K562 (cell line): ENCODE data around the gene EFNA2. TPM values are rescaled to one million over a fixed set of nuclear protein-coding genes. Genes with fewer than 3 reads are reported as not detected.

Experiments
- ESRRA ChIP-seq: fragments of 450-650 bp; IDR thresholded peaks from 2 replicates; pipeline ENCODE4 v1.6.1; 2014; ENCODE audit warnings: low read depth, mild to moderate bottlenecking, moderate library complexity, borderline replicate concordance
- HDAC2 ChIP-seq: fragments of 450-650 bp; IDR thresholded peaks from 2 replicates; pipeline ENCODE4 v1.6.1; 2016; ENCODE audit warnings: mild to moderate bottlenecking
- HMBOX1 ChIP-seq: sonication (generic); IDR thresholded peaks from 2 replicates; pipeline ENCODE4 v1.6.1; 2016
- KAT2B ChIP-seq: IDR thresholded peaks from one replicate; pipeline ENCODE4 v1.6.1; 2012; ENCODE audit warnings: low read depth, mild to moderate bottlenecking, control low read depth, inconsistent platforms, low read length, moderate library complexity
- KLF1 ChIP-seq: fragments of 450-650 bp; IDR thresholded peaks from 2 replicates; pipeline ENCODE4 v1.6.1; 2016; ENCODE audit warnings: missing genetic modification characterization, missing compliant biosample characterization
- MAX ChIP-seq: sonication (generic); formaldehyde crosslinking; IDR thresholded peaks from 2 replicates; pipeline ENCODE4 v1.9.0; 2022; ENCODE audit warnings: mild to moderate bottlenecking, missing genetic modification reagents
- MNT ChIP-seq, 2 experiments: fragments of 450-650 bp; conservative IDR thresholded peaks; 2 replicates each; pipeline ENCODE4 v1.6.1; 2017; ENCODE audit warnings: mild to moderate bottlenecking in 2 of 2, moderate library complexity in 2 of 2
- NR2C2 ChIP-seq, 2 experiments: fragments of 200-800 bp in 1 of 2; sonication (Bioruptor generic) in 1 of 2; sonication (generic) in 1 of 2; formaldehyde crosslinking in 1 of 2; IDR thresholded peaks; 2 replicates each; pipeline versions ENCODE4 v1.6.1 to v1.8.0; 2016 to 2022; ENCODE audit warnings: mild to moderate bottlenecking in 1 of 2, missing compliant biosample characterization in 1 of 2, missing genetic modification characterization in 1 of 2, missing genetic modification reagents in 1 of 2
- RFX1 ChIP-seq: fragments of 450-650 bp; IDR thresholded peaks from 2 replicates; pipeline ENCODE4 v1.6.1; 2016; ENCODE audit warnings: mild to moderate bottlenecking, moderate library complexity
- SIN3B ChIP-seq: fragments of 450-650 bp; IDR thresholded peaks from 2 replicates; pipeline ENCODE4 v1.6.1; 2017; ENCODE audit warnings: low read depth, mild to moderate bottlenecking, moderate library complexity
- STAT5A ChIP-seq: IDR thresholded peaks from 2 replicates; pipeline ENCODE4 v1.6.1; 2012; ENCODE audit warnings: low read length, inconsistent platforms, borderline replicate concordance
- USF1 ChIP-seq: sonication (generic); formaldehyde crosslinking; IDR thresholded peaks from 2 replicates; pipeline ENCODE4 v1.9.0; 2022; ENCODE audit warnings: mild to moderate bottlenecking, missing genetic modification reagents
- ZBTB17 ChIP-seq: fragments of 450-650 bp; formaldehyde crosslinking; IDR thresholded peaks from 2 replicates; pipeline ENCODE4 v1.4.0; 2020; ENCODE audit warnings: mild to moderate bottlenecking
- ZBTB9 ChIP-seq: fragments of 450-650 bp; formaldehyde crosslinking; IDR thresholded peaks from 2 replicates; pipeline ENCODE4 v1.4.0; 2020; ENCODE audit warnings: mild to moderate bottlenecking, moderate library complexity
- ZNF282 ChIP-seq: sonication (generic); formaldehyde crosslinking; IDR thresholded peaks from 2 replicates; pipeline ENCODE4 v1.8.1; 2023; ENCODE audit warnings: missing genetic modification reagents
- ZNF644 ChIP-seq: fragments of 200-800 bp; sonication (Bioruptor generic); IDR thresholded peaks from 2 replicates; pipeline ENCODE4 v1.6.1; 2016; ENCODE audit warnings: low read depth, missing genetic modification characterization, missing compliant biosample characterization
- polyA plus RNA-seq, 8 experiments: library from polyadenylated mRNA; depleted of rRNA in 4 of 8; stranded (reverse) in 5 of 8; unstranded in 3 of 8; fragments of >200 nt; fragmentation: Nextera tagmentation in 2 of 8; fragmentation: Illumina TruSeq in 1 of 8; extraction: Ambion mirVana in 2 of 8; extraction: Trizol in 1 of 8; gene quantifications; 2 replicates each; pipeline versions ENCODE4 v1.2.1 to v1.2.3, GENCODE V29; 2011 to 2014; ENCODE audit warnings: inconsistent platforms in 1 of 8, missing spikeins in 1 of 8
- total RNA-seq, 7 experiments: library from RNA; depleted of rRNA in 6 of 7; stranded (reverse); fragments of >200 nt in 6 of 7; fragmentation: Illumina TruSeq in 2 of 7; extraction: Trizol in 2 of 7; gene quantifications; 2 replicates each; pipeline versions ENCODE4 v1.2.1 to v1.2.3, GENCODE V29; 2011 to 2021; ENCODE audit warnings: low replicate concordance in 1 of 7

Gene EFNA2
- total and polyA plus RNA-seq, 9 of the 15 experiments (the other 6 are each of a cell fraction or from before 2014, with no cell fraction given) = 0.11 to 0.44 (median 0.15) TPM; not detected in 6

GRCh38 chr19:1254530-1255185 is 31.0 kb upstream of the EFNA2 start (continued):
- TF ChIP-seq ZBTB9 (CRISPR knock-in tag) (no peak), ZNF282 (CRISPR knock-in tag) (no peak), KLF1 (tag) (no peak), MNT (conservative IDR thresholded peaks at IDR 0.05) (no peak), KAT2B (no peak), SIN3B (no peak), ZBTB17 (CRISPR knock-in tag) (no peak), ESRRA (peak; percentile 84), MAX (CRISPR knock-in tag) (peak; percentile 9; the same call in 1 of the 2 replicates), USF1 (CRISPR knock-in tag) (0 out of 2 replicates have a peak, but pooled peaks have one; percentile 19), STAT5A (no peak), HDAC2 (no peak), HMBOX1 (peak; percentile 57; the same call in 1 of the 2 replicates), ZNF644 (no peak), NR2C2 (CRISPR knock-in tag; IDR thresholded peaks at IDR 0.05) (no peak), NR2C2 (tag; IDR thresholded peaks at IDR 0.05) (peak; percentile 40), RFX1 (no peak)
- TF ChIP-seq, all 486 proteins: peak for 8
